Colonic mucosa (tissue), 4 donors: ENCODE measurements around the gene CPNE6. TPM values are rescaled to one million over a fixed set of nuclear protein-coding genes. Genes with fewer than 3 reads are reported as not detected.

Source experiments
- DNase-seq: peaks from one replicate; pipeline ENCODE4 v3.0.0-alpha.2; 2020
- H3K27ac ChIP-seq: fragments of 200-600 bp; one replicate; pipeline ENCODE4 v1.8.0; 2021
- H3K27me3 ChIP-seq: fragments of 200-600 bp; one replicate; pipeline ENCODE4 v1.8.0; 2021
- H3K36me3 ChIP-seq: fragments of 200-600 bp; one replicate; pipeline ENCODE4 v1.8.0; 2021
- H3K4me1 ChIP-seq: fragments of 200-600 bp; one replicate; pipeline ENCODE4 v1.8.0; 2021; ENCODE audit warnings: mild to moderate bottlenecking
- H3K4me3 ChIP-seq: fragments of 200-600 bp; one replicate; pipeline ENCODE4 v1.8.0; 2021
- H3K9ac ChIP-seq, 2 donors: one replicate each; pipeline ENCODE4 v1.7.0; 2013; ENCODE audit warnings: control low read depth in 2 of 2, low read depth in 2 of 2, low read length in 2 of 2
- H3K9me3 ChIP-seq: fragments of 200-600 bp; one replicate; pipeline ENCODE4 v1.8.0; 2021
- intact Hi-C: fragments of 100-400 bp; cut with DNase I; formaldehyde crosslinking; loops from one replicate; pipeline ENCODE4 v1.14.1; 2022
- total RNA-seq, 2 donors: library from RNA; stranded (reverse); fragmentation: NEBNext Ultra II Directional in 1 of 2; extraction: Animal tissue kit (Norgen Biotek cat#: 25700) in 1 of 2; gene quantifications; one replicate each; pipeline ENCODE4 v1.2.1, GENCODE V29; 2021
- TF ChIP-seq, protein P1 (sequence below): fragments of 200-600 bp; IDR thresholded peaks from one replicate; pipeline ENCODE4 v1.8.0; 2022; ENCODE audit warnings: antibody characterized with exemption, mild to moderate bottlenecking
- donor health status: healthy.
- donor health status: DM: no; HTN: no; CAD: no.
- donor health status: DM: no; HTN: no; CAD: no.

The CPNE6 gene
- total RNA-seq, 2 donors from 2014 or later, result 0.45 TPM; not detected in 1

DNA sequence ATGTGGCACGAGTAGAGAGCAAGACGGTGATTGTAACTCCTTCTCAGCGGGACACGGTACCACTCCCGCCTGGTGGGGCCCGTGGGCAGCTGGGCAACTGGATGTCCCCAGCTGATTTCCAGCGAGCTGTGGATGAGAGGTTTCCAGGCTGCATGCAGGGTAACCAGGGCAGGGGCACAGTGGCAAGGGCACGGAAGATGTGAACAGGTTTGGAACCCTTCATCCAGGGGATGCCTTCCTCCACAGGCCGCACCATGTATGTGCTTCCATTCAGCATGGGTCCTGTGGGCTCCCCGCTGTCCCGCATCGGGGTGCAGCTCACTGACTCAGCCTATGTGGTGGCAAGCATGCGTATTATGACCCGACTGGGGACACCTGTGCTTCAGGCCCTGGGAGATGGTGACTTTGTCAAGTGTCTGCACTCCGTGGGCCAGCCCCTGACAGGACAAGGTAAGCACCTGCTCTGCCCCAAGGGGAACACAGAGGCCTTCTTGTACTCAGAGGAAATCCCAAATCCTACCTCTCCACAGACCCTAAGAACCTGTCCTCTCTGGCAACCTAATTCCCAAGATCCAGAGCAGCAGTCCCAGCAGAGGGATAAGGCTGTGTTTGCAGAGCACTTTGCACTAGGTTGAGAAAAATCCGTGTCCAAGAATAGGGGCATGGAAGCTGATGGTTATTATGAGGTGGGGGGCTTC is 27.0 kb downstream of the CPNE6 start:
- TF ChIP-seq, protein P1, sequence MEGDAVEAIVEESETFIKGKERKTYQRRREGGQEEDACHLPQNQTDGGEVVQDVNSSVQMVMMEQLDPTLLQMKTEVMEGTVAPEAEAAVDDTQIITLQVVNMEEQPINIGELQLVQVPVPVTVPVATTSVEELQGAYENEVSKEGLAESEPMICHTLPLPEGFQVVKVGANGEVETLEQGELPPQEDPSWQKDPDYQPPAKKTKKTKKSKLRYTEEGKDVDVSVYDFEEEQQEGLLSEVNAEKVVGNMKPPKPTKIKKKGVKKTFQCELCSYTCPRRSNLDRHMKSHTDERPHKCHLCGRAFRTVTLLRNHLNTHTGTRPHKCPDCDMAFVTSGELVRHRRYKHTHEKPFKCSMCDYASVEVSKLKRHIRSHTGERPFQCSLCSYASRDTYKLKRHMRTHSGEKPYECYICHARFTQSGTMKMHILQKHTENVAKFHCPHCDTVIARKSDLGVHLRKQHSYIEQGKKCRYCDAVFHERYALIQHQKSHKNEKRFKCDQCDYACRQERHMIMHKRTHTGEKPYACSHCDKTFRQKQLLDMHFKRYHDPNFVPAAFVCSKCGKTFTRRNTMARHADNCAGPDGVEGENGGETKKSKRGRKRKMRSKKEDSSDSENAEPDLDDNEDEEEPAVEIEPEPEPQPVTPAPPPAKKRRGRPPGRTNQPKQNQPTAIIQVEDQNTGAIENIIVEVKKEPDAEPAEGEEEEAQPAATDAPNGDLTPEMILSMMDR, result no peak
- DNase-seq, result no peak
- Histone ChIP-seq H3K4me3 (no peak overlapping the region), H3K27me3 (no peaks in the 10 kb centered on the region), H3K27ac (no peak overlapping the region), H3K9ac (no peak overlapping the region), H3K9me3 (no peaks in the 10 kb centered on the region), H3K4me1 (peaks cover 6% of the 10 kb centered on the region), H3K36me3 (peaks cover 10% of the 10 kb centered on the region)
- intact Hi-C loops, result no loop called here

DNA sequence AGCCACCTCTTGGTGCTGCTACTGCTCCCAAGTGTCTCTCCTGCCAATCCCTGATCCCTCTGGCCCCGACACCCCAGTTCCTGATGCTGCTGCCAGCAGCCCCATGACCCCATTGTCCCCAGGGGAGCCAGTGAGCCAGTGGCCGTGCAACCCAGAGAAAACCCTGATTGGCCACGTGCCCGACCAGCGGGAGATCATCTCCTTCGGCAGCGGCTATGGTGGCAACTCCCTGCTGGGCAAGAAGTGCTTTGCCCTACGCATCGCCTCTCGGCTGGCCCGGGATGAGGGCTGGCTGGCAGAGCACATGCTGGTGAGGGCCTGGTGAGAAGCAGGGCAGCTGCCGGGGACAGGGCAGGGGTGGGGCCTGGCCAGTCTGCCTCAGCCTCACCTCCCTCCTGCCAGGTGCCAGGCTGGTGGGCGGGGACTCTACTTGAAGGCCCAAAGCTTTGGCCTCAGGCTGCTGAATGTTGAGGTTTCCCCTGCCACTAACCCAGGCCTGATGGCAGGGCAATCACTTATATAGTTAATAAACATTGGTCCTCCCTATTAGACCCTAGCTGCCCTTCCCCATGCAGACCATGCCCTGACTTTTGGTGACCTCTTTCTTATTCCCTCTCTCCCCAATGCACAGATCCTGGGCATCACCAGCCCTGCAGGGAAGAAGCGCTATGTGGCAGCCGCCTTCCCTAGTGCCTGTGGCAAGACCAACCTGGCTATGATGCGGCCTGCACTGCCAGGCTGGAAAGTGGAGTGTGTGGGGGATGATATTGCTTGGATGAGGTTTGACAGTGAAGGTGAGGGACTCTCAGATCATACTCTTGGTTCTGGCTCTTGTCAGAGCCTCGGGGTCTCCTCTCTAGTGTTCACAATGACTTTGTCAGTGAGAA is 27.8 kb downstream of the CPNE6 start:
- DNase-seq, result no peak
- TF ChIP-seq, protein P1, result no peak
- H3K4me3 ChIP-seq, result no peak overlapping the region
- H3K27me3 ChIP-seq, result no peaks in the 10 kb centered on the region
- H3K9me3 ChIP-seq, result no peaks in the 10 kb centered on the region
- H3K36me3 ChIP-seq, result peaks cover 10% of the 10 kb centered on the region
- intact Hi-C loops, result no loop called here
- H3K4me1 ChIP-seq, result peaks cover 3% of the 10 kb centered on the region
- no peak overlapping the region for H3K9ac ChIP-seq
- H3K27ac ChIP-seq, result no peak overlapping the region

DNA sequence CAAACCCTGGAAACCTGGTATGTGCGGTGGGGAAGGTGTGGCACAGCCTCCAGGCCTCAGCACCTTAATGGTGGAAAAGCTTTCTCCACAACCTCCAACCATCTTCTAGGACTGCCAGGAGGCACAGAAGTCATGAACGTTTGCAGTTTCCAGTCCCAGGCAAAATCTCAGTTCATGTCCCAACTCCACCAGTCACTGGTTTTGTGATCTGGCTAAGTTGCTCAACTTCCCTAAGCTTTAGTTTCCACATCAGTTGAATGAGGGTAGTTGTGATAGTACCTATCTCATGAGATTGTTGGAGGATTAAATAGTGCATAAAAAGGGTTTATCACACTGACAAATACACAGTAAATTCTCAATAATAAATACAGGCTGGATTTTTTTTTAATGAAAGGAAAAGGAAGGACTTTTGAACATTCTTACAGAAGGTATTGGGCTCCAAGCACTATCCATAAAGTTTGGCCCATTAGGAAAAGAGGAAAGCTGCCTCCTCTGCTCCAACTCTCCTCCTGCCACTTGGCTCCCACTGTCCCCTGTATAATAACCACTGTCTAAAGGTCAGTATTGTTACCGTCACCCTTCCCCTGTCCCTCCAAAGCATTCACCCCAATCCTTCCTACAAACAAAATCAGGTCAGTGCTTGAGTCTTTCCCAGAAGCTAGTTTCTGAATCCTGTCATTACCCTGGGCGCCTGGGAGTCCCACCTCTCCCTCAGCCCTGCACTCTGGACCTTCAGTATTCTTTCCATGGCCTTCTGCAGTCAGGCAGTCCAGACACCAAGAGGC is 29.0 kb downstream of the CPNE6 start:
- H3K36me3 ChIP-seq, result peaks cover 10% of the 10 kb centered on the region
- intact Hi-C loops, result no loop called here

DNA sequence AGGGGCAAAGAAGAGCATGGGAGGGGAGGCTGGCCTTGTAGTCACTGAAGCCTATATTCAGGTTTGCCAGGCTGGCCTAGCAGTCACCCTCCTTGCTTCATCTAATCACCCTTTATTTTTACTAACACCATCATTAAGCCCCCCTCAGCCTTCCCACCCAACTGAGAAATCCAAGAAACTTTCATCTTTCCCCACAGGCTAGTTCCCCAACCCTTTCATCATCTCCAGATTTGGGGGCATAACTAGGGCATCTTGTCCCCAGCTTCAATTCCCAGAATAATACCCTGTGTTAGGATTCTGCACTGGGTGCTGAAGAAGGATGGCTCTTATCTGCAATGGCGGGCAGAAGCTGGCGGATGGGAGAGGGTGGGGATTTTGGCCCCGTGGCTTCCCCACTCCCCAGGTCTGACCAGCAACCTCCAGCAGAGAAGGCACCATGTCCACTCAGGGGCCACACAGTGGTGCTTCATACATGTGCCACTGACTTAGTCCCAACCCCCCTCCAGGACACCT is 29.7 kb downstream of the CPNE6 start:
- Histone ChIP-seq H3K27ac (no peak overlapping the region), H3K27me3 (no peaks in the 10 kb centered on the region), H3K9ac (no peak overlapping the region), H3K4me1 (no peaks in the 10 kb centered on the region), H3K9me3 (no peaks in the 10 kb centered on the region), H3K36me3 (peaks cover 10% of the 10 kb centered on the region), H3K4me3 (no peak overlapping the region)
- DNase-seq, result no peak
- TF ChIP-seq, protein P1, result no peak
- intact Hi-C loops, result no loop called here

More for the DNA sequence above, 29.0 kb downstream of the CPNE6 start:
- TF ChIP-seq, protein P1, result no peak
- Histone ChIP-seq H3K9me3 (no peaks in the 10 kb centered on the region), H3K27ac (no peak overlapping the region), H3K9ac (no peak overlapping the region), H3K27me3 (no peaks in the 10 kb centered on the region), H3K4me1 (peaks cover 3% of the 10 kb centered on the region), H3K4me3 (no peak overlapping the region)
- DNase-seq, result no peak

DNA sequence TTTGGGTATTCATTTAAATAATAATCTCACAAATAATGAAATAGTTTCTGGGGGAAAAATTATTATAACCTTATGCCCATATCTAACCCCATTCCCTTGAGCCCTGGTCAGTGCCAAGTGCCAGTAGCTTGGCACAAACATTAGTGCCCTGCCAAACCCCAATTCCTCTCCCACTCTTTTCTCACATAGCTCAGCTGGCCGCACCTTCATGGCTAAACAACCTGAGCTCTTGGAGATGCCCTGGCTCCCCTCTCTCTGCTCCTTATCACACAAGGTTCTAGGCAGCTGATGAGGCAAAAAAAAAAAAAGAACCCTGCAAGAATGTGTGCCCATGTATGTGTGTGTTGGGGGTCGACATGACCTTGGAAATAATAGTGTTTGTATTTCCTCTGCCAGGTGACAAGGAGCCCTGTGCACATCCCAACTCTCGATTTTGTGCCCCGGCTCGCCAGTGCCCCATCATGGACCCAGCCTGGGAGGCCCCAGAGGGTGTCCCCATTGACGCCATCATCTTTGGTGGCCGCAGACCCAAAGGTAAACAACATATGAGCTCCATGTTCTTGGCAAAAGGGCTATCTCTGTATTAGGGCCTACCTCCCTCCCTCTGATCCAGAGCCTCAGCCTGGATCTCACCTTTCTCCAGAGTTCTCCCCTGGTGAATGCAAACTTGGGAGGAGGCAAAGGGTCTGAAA is 31.1 kb downstream of the CPNE6 start:
- TF ChIP-seq, protein P1, result no peak
- Histone ChIP-seq H3K4me3 (no peak overlapping the region), H3K9ac (no peak overlapping the region), H3K9me3 (no peaks in the 10 kb centered on the region), H3K36me3 (peaks cover 10% of the 10 kb centered on the region), H3K27me3 (no peaks in the 10 kb centered on the region), H3K4me1 (no peaks in the 10 kb centered on the region), H3K27ac (no peak overlapping the region)
- intact Hi-C loops, result no loop called here
- DNase-seq, result no peak
